Small intestine (tissue), 7 donors: ENCODE measurements around the gene PC. TPM values are rescaled to one million over a fixed set of nuclear protein-coding genes. Genes with fewer than 3 reads are reported as not detected.

Source experiments
- DNase-seq, 2 donors: peaks; one replicate each; pipeline versions ENCODE4 v3.0.0 to v3.0.0-alpha.2; 2013
- FAIRE-seq: peaks from 2 replicates; lab custom pipeline; 2012; peaks lifted over from hg19 to GRCh38; lab: Jason Lieb, UNC
- H3K27ac ChIP-seq, 3 donors: one replicate each; pipeline ENCODE4 v1.5.1; 2013; ENCODE audit warnings: low read length in 2 of 3, mild to moderate bottlenecking in 2 of 3, control low read depth in 1 of 3, inconsistent platforms in 1 of 3, low read depth in 1 of 3, moderate library complexity in 1 of 3
- H3K27me3 ChIP-seq, 3 donors: one replicate each; pipeline ENCODE4 v1.6.1; 2013; ENCODE audit warnings: low read length in 3 of 3, inconsistent platforms in 1 of 3; ENCODE audit not compliant: control insufficient read depth in 3 of 3, insufficient read depth in 3 of 3
- H3K36me3 ChIP-seq, 3 donors: one replicate each; pipeline ENCODE4 v1.6.1; 2013; ENCODE audit warnings: low read length in 3 of 3, inconsistent platforms in 1 of 3, low read depth in 1 of 3, mild to moderate bottlenecking in 1 of 3, moderate library complexity in 1 of 3; ENCODE audit not compliant: control insufficient read depth in 3 of 3, insufficient read depth in 2 of 3
- H3K4me1 ChIP-seq, 3 donors: one replicate each; pipeline ENCODE4 v1.6.1; 2013; ENCODE audit warnings: low read length in 2 of 3, inconsistent platforms in 1 of 3, low read depth in 1 of 3, mild to moderate bottlenecking in 1 of 3, moderate library complexity in 1 of 3; ENCODE audit not compliant: control insufficient read depth in 3 of 3, insufficient read depth in 2 of 3
- H3K4me3 ChIP-seq, 3 donors: one replicate each; pipeline ENCODE4 v1.5.1; 2013; ENCODE audit warnings: low read length in 3 of 3, control low read depth in 1 of 3, inconsistent platforms in 1 of 3, low read depth in 1 of 3, mild to moderate bottlenecking in 1 of 3, moderate library complexity in 1 of 3
- H3K9me3 ChIP-seq, 2 donors: one replicate each; pipeline ENCODE4 v1.6.1; 2013; ENCODE audit warnings: low read depth in 1 of 2, low read length in 1 of 2; ENCODE audit not compliant: control insufficient read depth in 2 of 2, insufficient read depth in 1 of 2
- WGBS, 3 donors: extraction: QIAGEN DNeasy Blood & Tissue Kit; methylation state at CpG; one replicate each; pipeline ENCODE4 v1.1.7; 2013; 5-methylcytosine and 5-hydroxymethylcytosine counted together
- polyA plus RNA-seq, 4 donors: library from polyadenylated mRNA; stranded (reverse) in 3 of 4; unstranded in 1 of 4; fragments of 200-250 nt in 3 of 4; fragments of 120-200 nt in 1 of 4; gene quantifications; one replicate each; pipeline versions ENCODE4 v1.2.1 to v1.2.3, GENCODE V29; 2013
- donor health status: healthy with polysubstance abuse.
- donor health status: control.
- donor health status: control.
- donor health status: Bipolar disorder and iron deficiency.
- donor health status: healthy.

PC gene
- polyA plus RNA-seq, 4 donors = 19.9 to 89.5 (median 46.6) TPM

DNA sequence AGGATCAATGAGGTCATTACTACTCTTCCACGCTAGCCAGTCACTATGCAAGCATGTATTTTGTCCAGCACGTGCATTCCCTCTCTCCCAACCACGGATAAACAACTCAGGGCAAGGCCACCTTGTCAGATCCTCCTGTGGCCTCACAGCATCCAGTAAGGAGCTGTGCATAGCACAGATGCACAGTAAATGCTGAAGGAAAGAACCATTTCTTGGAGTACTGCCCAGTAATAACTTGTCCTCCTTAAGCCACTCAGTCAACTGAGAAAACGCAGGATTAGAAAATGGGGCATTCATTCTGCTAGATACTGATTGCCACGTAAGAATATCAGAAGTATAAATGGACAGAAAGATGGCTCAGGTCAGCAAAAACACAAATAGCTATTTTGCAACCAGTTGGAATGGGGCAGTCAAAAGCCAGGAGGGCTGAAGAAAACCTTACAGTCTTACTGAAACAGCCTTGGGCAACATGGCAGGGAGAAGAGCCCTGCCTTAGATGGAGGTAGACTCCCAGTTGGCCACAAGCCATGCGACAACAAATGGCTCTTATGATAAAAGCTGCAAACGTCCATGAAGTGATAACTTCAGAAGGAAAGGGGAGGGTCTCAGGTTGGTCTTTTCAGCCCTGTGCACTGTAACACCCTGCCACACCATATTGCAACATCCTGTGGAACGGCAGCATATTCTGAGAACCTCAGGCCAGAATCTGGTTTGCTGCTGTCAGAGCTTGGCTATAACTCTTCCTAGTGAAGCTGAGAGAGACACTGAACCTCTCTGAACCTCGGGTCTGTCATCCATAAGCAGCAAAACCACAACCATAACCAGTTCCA, 23.0 kb downstream of the PC start:
- WGBS, 3 donors = 56 to 72% (median 66%) methylated on average over 9 of the region's 9 CpGs
- Histone ChIP-seq H3K9me3 (no peaks in the 10 kb centered on the region), H3K4me3 (no peak overlapping the region), H3K27ac (no peak overlapping the region), H3K27me3 (no peaks in the 10 kb centered on the region), H3K36me3 (no peaks in the 10 kb centered on the region), H3K4me1 (no peaks in the 10 kb centered on the region)
- FAIRE-seq (no peak), DNase-seq (no peak)

DNA sequence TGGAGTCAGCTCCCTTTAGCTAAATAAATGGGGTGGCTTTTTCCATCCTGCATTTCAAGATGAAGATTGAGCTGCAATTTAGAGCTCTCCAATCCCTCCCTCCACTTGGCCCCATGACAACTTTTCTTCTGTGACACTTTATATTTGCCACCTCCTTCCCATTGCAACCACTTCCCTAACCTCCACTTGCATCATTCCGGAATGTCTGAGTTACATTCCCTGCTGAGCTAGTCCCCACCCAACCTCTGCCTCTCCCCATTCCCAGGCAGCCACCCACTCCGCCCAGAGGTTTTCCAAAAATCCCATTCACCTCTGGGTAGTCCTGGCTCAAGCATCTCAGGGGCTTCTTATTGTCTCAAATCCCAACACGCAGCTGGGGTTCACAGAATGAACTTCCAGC, 24.7 kb downstream of the PC start:
- no peaks in the 10 kb centered on the region for H3K36me3 ChIP-seq
- no peak overlapping the region for H3K27ac ChIP-seq
- H3K4me1 ChIP-seq = no peaks in the 10 kb centered on the region
- WGBS, 3 donors = 90 to 94% (median 93%) methylated on average over 3 of the region's 3 CpGs
- FAIRE-seq = no peak
- no peak overlapping the region for H3K4me3 ChIP-seq
- no peak for DNase-seq
- H3K27me3 ChIP-seq = no peaks in the 10 kb centered on the region
- no peaks in the 10 kb centered on the region for H3K9me3 ChIP-seq

DNA sequence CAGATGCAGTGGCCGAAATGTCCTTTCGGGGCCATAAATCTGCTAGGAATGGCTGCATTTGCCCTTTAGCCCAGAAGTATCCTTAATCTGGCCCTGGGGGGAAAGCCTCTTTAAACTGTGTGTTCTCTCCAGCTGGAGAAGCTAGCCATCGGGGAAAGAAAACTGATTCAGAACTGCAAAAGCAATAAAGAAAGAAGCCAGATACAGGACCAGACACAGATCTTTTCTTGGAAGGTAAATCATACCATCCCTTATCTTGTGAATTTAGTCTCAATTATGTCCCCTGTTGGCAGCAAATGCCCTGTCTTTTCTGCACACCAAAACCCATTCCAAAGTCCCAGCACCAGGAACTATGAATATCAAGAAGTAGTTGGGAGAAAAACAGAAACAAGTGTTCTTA, 25.6 kb downstream of the PC start:
- H3K27me3 ChIP-seq = no peaks in the 10 kb centered on the region
- H3K9me3 ChIP-seq = no peaks in the 10 kb centered on the region
- no peaks in the 10 kb centered on the region for H3K4me1 ChIP-seq
- FAIRE-seq (no peak), DNase-seq (no peak)
- no peak overlapping the region for H3K4me3 ChIP-seq
- no peaks in the 10 kb centered on the region for H3K36me3 ChIP-seq
- WGBS, 3 donors = 92 to 95% (median 93%) methylated on average over 3 of the region's 3 CpGs
- H3K27ac ChIP-seq = no peak overlapping the region

DNA sequence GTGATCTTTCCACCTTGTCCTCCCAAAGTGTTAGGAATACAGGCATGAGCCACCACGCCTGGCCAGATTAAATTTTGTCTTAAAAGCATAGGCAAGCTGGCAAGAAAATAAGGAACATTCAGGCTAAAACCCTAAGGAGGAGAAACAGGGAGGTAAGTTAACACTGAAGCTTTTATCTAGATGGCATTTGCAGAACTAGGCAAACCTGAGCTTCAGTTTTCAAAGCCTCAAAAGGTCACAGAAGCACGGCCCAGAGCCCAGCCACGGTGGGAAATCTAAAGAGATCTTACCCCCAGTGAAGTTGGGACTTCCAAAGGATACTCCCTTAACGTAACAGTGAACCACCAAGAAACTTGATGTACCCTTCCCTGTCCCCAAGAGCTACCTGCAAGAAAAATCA, 28.4 kb downstream of the PC start:
- peaks cover 0 to 5% of the 10 kb centered on the region in 2 donors for H3K9me3 ChIP-seq
- no peak for DNase-seq
- WGBS, 3 donors = 45 to 77% (median 64%) methylated on average over 4 of the region's 4 CpGs
- H3K36me3 ChIP-seq = no peaks in the 10 kb centered on the region
- H3K4me3 ChIP-seq = no peak overlapping the region
- no peak overlapping the region for H3K27ac ChIP-seq
- no peaks in the 10 kb centered on the region for H3K27me3 ChIP-seq
- no peaks in the 10 kb centered on the region for H3K4me1 ChIP-seq
- FAIRE-seq = no peak

DNA sequence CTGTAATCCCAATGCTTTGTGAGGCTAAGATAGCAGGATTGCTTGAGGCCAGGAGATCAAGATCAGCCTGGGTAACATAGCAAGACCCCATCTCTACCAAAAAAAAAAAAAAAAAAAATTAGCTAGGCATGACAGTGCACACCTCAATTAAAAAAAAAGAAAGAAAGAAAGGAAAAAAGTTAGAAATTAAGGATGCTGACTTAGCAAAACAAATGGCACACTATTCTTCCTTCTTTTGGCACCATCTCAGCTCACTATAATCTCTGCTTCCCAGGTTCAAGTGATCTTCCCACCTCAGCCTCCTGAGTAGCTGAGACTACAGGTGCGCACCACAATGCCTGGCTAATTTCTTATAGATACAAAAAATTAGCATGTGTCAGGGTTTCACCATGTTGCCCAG, 33.9 kb downstream of the PC start:
- 94 to 99% (median 96%) methylated on average over 1 of the region's 1 CpG for WGBS, 3 donors
- H3K27me3 ChIP-seq = no peaks in the 10 kb centered on the region
- no peaks in the 10 kb centered on the region for H3K4me1 ChIP-seq
- no peak for FAIRE-seq
- no peak overlapping the region for H3K4me3 ChIP-seq
- H3K27ac ChIP-seq = no peak overlapping the region
- no peak for DNase-seq
- no peaks in the 10 kb centered on the region for H3K36me3 ChIP-seq
- peaks cover 0 to 5% of the 10 kb centered on the region in 2 donors for H3K9me3 ChIP-seq

DNA sequence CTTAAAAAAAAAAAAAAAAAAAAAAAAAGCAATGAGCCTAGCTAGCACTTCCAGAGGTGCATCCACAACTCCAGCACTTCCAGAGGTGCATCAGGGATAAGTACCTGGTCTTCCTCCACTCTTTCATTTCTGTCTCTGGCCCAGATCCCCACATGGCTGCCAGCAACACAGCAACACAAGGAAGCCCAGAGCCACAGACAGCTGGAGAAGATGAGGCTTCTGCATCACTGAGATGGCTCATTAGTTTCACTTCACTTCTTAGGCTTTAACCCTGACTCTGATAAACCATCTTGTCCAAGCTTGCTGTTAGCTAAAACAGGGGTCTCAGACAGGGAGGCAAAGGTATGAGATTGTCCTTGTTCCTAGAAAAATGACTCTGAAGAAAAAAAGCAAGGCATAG, 35.6 kb downstream of the PC start:
- FAIRE-seq (no peak), DNase-seq (no peak)
- H3K4me1 ChIP-seq = no peaks in the 10 kb centered on the region
- no peak overlapping the region for H3K27ac ChIP-seq
- no peaks in the 10 kb centered on the region for H3K27me3 ChIP-seq
- H3K9me3 ChIP-seq = peaks cover 0 to 5% of the 10 kb centered on the region in 2 donors
- H3K4me3 ChIP-seq = no peak overlapping the region
- no peaks in the 10 kb centered on the region for H3K36me3 ChIP-seq

DNA sequence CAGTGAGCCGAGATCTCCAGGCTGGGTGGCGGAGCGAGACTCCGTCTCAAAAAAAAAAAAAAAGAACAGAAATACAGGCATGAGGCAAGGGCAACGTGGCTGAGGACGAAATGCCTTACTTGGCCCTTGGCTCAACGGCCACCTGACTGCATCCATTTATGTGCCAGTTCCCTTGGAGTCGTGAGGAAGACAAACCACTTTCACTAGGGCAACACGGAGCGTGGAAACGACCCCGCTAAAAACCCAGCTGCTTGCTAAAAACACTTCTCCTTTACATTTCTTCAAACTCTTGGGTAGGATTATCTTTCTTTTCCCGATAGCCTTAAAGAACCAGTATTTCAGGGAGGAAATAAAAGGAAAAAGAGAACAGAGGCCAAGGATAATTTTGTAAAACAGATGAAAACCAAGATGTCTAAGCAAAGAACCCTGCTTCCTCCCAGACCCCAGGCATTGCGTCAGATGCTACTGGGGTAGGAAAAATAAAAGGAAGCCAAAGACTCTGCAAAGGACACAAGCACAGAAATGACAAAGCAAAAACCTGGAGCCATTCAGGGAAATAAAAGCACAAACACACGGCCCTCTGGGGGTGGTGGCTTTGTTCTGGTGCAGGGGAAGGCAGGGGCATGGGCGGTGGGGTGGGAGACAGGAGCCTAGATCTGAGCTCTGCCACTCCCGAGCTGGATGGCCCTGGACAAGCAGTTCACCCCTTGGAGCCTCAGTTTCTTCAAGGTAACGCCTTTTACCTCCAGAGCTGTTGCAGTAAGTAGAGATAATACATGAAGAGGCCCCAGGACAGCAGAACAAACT, 37.0 kb downstream of the PC start:
- DNase-seq (no peak), FAIRE-seq (no peak)
- H3K27ac ChIP-seq = no peak overlapping the region
- no peaks in the 10 kb centered on the region for H3K27me3 ChIP-seq
- H3K36me3 ChIP-seq = peaks cover 0 to under 1% (median 0%) of the 10 kb centered on the region in 3 donors
- WGBS, 3 donors = 77 to 79% (median 78%) methylated on average over 18 of the region's 18 CpGs
- no peaks in the 10 kb centered on the region for H3K4me1 ChIP-seq
- H3K9me3 ChIP-seq = peaks cover 0 to 5% of the 10 kb centered on the region in 2 donors
- no peak overlapping the region for H3K4me3 ChIP-seq

DNA sequence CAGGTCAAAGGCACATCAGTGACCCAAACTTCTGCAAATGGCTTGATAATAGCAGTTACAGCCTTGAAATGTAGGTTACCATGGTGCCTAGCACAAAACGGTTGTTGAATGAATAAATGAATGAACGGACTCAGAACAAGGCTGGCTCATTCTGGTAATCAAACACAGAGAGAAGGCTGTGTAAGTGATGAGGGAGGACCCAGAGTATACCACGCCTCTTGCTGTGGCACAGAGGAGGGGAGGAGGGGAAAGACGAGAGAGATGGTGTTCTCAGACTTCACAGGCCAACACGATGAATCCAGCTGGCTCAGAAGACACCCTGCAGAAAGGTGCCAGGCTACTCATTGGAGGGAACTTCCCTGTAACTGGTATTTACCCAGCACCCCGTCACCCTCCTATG, 38.3 kb downstream of the PC start:
- FAIRE-seq = no peak
- 76 to 78% (median 76%) methylated on average over 6 of the region's 6 CpGs for WGBS, 3 donors
- Histone ChIP-seq H3K9me3 (no peaks in the 10 kb centered on the region), H3K27ac (no peak overlapping the region), H3K36me3 (peaks cover 0 to 4% (median 0%) of the 10 kb centered on the region in 3 donors), H3K4me3 (no peak overlapping the region), H3K27me3 (no peaks in the 10 kb centered on the region), H3K4me1 (no peaks in the 10 kb centered on the region)
- no peak for DNase-seq
